Head of caudate nucleus (tissue), 42 donors: Measurements from ENCODE around the gene ARL8B.

Source experiments
- DNase-seq, 42 donors: peaks; one replicate each; pipeline versions ENCODE4 v3.0.0 to v3.0.0-alpha.2; 2020 to 2021; ENCODE audit warnings: mixed read lengths in 7 of 42
- intact Hi-C: fragments of 100-400 bp; cut with DNase I; formaldehyde crosslinking; loops from one replicate; pipeline ENCODE4 v1.15.0; 2022

The ARL8B gene

DNA sequence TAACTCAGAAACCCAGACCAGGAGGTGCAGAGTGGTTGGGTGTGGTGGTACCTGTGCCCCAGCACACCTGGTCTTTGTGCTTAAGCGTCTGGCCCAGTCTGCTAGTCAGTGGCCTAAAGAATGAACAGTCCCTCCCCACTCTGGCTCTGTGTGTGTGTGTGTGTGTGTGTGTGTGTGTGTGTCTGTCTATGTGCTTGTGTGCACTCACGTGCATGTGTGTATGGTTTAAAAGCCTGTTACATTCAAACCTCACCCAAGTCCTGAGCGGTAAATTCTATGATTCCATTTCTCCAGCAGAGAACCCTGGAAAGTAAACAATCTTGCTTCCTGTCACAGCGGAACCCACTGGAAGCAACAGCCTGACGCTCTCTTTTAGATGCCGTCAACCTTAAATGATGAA is 99.6 kb downstream of the ARL8B start:
- intact Hi-C loops, result no loop called here
- DNase-seq, result no peak

DNA sequence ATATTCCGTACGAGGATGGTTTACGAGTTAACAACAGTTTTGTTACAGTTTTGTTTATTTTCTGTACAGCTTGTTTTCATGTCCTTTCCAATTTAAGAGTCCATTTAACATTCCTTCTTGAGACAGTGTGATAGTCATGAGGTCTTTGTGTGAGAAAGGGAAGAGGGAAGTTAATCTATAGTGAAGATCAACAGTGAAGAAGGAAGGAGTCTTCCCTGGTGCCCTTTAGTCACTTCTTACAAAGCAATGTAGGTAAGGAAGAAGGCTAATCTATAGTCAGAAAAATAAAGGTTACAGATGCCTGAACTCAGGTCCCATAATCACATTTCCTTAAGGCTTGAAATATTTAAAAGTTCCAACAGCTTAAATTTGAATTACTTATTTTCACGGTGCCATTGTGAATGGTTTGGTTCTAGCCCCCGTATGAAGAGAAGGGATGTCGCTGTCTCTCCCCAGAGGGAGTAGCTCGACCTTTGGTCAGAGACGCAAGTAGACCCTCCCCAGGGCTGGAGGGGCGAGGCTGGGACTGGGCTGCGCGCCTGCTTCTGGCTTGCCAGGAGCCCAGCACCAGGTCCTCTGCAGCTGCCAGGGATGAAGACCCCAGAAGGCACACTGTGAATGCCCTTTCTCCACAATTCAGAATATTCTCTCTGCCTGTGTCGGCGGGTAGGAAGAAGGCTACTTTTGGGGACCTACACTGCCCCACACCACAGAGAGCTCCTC is 100.4 kb downstream of the ARL8B start:
- intact Hi-C loops, result no loop called here
- no peak for DNase-seq

DNA sequence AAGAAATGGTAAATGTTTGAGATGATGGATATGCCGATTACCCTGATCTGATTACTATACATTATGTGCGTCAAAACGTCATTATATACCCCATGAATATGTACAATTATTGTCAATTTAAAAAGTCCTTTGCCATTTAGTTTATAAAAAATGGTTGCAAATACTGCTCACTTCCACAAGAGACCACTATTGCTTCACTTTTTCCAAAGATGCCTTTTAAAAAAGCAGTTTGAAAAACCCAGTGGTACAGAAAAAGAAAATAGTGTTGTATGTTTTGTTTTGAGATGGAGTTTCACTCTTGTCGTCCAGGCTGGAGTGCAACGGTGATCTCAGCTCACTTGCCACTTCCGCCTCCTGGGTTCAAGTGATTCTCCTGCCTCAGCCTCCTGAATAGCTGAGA is 104.7 kb downstream of the ARL8B start:
- DNase-seq, result no peak
- intact Hi-C loops, result no loop called here

DNA sequence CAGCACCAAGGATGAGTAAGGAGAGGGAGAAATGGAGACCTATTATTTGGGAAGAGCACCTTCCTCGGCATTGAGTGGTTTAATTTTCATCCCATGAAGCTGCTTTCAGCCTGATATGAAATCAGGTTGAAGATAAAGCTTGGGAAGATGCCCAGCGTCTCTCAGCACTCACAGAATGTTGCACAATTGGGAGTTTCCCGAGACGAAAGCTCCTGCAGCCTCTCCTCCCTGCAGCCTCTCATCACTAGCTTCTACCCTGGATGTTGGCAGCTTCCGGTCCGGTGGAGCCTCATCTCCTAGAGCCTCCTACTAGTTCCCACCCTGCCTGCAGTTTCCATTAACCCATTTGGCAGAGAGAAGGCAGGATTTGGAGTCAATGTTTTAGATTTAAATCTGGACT is 105.7 kb downstream of the ARL8B start:
- intact Hi-C loops, result no loop called here
- no peak for DNase-seq

- no peak for DNase-seq
- intact Hi-C loops, result no loop called here
These were observed 107.3 kb downstream of the ARL8B start for GRCh38 chr3:5229414-5229813.
